MCF 10A (cell line): ENCODE measurements around the gene AK5. TPM values are rescaled to one million over a fixed set of nuclear protein-coding genes. Genes with fewer than 3 reads are reported as not detected.

Source experiments
- BruUV-seq: library from RNA; stranded (reverse); fragments of 400-500 nt; replicated peaks from 2 replicates; lab custom pipeline; 2021; lab: Mats Ljungman, UMichigan
- CTCF ChIA-PET: fragments of 300-600 bp; sonication (Branson Sonifier 250); formaldehyde crosslinking; extraction: SDS; loops from one replicate; lab custom pipeline; 2021; ENCODE audit warnings: antibody characterized with exemption, inconsistent platforms; lab: Yijun Ruan, JAX
- POLR2A ChIA-PET: fragments of 300-600, 350-650 bp; sonication (Branson Sonifier 250); formaldehyde crosslinking; extraction: SDS; loops from one replicate; lab custom pipeline; 2020; ENCODE audit warnings: antibody characterized with exemption, inconsistent platforms; lab: Yijun Ruan, JAX
- DNase-seq: peaks from one replicate; pipeline ENCODE4 v3.0.0-alpha.2; 2018; ENCODE audit not compliant: unreplicated experiment
- H3K27ac Mint-ChIP-seq: one replicate; pipeline ENCODE4 v1.8.0; 2022; ENCODE audit warnings: mild to moderate bottlenecking, low read depth, mixed read lengths; ENCODE audit not compliant: unreplicated experiment
- H3K27me3 Mint-ChIP-seq: one replicate; pipeline ENCODE4 v1.8.0; 2022; ENCODE audit warnings: mixed read lengths; ENCODE audit not compliant: insufficient read depth, unreplicated experiment
- H3K36me3 Mint-ChIP-seq: one replicate; pipeline ENCODE4 v1.8.0; 2022; ENCODE audit warnings: mild to moderate bottlenecking, moderate library complexity, mixed read lengths; ENCODE audit not compliant: insufficient read depth, unreplicated experiment
- H3K4me1 Mint-ChIP-seq: one replicate; pipeline ENCODE4 v1.8.0; 2022; ENCODE audit warnings: mixed read lengths; ENCODE audit not compliant: insufficient read depth, unreplicated experiment
- H3K4me3 Mint-ChIP-seq: one replicate; pipeline ENCODE4 v1.8.0; 2022; ENCODE audit warnings: mild to moderate bottlenecking, moderate library complexity, mixed read lengths; ENCODE audit not compliant: unreplicated experiment
- H3K9me3 Mint-ChIP-seq: one replicate; pipeline ENCODE4 v1.8.0; 2022; ENCODE audit warnings: mixed read lengths; ENCODE audit not compliant: unreplicated experiment
- intact Hi-C: fragments of 100-400 bp; cut with micrococcal nuclease; formaldehyde crosslinking; loops from 2 replicates; pipeline ENCODE4 v1.14.1; 2022
- total RNA-seq: library from RNA; stranded (reverse); gene quantifications from 2 replicates; pipeline ENCODE4 v1.2.3, GENCODE V29; 2022
- TF ChIP-seq, protein P1 (sequence below): fragments of 200-600 bp; IDR thresholded peaks from one replicate; pipeline ENCODE4 v1.8.0; 2022; ENCODE audit warnings: antibody characterized with exemption, mild to moderate bottlenecking; ENCODE audit not compliant: unreplicated experiment

The AK5 gene
- total RNA-seq, 1 experiment from 2014 or later: not detected

DNA sequence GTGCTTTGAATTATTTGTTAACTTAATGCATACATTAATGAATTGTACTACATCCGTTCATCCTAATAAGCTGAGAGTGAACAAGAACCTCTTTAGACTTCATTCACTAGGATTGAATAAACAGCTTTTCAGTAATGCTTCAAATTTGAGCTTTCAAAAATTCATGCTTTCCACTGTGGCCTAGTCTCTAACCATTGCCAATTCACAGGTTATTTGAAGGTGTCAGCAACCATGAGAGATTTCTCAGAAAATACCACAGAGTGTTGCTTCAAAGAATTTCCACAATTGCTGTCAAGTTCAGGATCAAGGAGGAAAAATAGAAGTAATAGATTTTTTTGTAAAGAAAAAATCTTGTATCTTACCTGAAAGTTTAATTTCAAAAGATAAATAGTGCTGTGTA is 72.7 kb downstream of the AK5 start:
- H3K9me3 Mint-ChIP-seq: no peaks in the 10 kb centered on the region
- no peak overlapping the region for H3K4me3 Mint-ChIP-seq
- POLR2A ChIA-PET: interaction anchor here (0.6 kb wide), 1 partner anchor 151 kb away, joined by 4 read pairs; no protein-coding TSS in a partner anchor
- CTCF ChIA-PET: interaction anchor here (0.6 kb wide), 1 partner anchor 1526 kb away, joined by 3 read pairs; no protein-coding TSS in a partner anchor
- no TSS peak for BruUV-seq
- DNase-seq: no peak
- TF ChIP-seq, protein P1, sequence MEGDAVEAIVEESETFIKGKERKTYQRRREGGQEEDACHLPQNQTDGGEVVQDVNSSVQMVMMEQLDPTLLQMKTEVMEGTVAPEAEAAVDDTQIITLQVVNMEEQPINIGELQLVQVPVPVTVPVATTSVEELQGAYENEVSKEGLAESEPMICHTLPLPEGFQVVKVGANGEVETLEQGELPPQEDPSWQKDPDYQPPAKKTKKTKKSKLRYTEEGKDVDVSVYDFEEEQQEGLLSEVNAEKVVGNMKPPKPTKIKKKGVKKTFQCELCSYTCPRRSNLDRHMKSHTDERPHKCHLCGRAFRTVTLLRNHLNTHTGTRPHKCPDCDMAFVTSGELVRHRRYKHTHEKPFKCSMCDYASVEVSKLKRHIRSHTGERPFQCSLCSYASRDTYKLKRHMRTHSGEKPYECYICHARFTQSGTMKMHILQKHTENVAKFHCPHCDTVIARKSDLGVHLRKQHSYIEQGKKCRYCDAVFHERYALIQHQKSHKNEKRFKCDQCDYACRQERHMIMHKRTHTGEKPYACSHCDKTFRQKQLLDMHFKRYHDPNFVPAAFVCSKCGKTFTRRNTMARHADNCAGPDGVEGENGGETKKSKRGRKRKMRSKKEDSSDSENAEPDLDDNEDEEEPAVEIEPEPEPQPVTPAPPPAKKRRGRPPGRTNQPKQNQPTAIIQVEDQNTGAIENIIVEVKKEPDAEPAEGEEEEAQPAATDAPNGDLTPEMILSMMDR: no peak
- no peaks in the 10 kb centered on the region for H3K4me1 Mint-ChIP-seq
- no peaks in the 10 kb centered on the region for H3K36me3 Mint-ChIP-seq
- intact Hi-C loops: no loop called here
- H3K27me3 Mint-ChIP-seq: peaks cover 1% of the 10 kb centered on the region
- no peak overlapping the region for H3K27ac Mint-ChIP-seq

DNA sequence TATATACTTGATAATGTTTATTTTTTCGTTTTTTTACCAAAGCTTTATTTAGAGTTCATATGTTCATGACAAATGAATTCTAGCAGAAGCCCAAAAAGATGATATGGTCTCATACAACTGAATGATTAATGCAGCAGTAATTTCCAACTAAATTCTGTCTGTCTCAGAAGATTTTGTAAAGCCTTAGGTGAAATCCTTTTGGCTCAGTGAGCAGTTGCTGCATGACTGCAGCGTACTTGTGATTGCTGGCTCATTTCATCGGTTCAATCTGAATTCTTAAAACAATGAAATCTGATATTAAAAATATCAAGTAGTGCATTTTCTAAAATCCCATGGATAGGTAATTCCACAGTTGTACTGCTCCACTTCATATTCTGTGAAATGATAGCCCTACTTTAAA is 73.2 kb downstream of the AK5 start:
- no peak overlapping the region for H3K4me3 Mint-ChIP-seq
- H3K27me3 Mint-ChIP-seq: peaks cover 6% of the 10 kb centered on the region
- ChIA-PET POLR2A (interaction anchor here (0.6 kb wide), 1 partner anchor 151 kb away, joined by 4 read pairs; no protein-coding TSS in a partner anchor), CTCF (interaction anchor here (0.6 kb wide), 1 partner anchor 1527 kb away, joined by 3 read pairs; no protein-coding TSS in a partner anchor)
- intact Hi-C loops: no loop called here
- BruUV-seq: no TSS peak
- no peaks in the 10 kb centered on the region for H3K9me3 Mint-ChIP-seq
- no peaks in the 10 kb centered on the region for H3K36me3 Mint-ChIP-seq
- TF ChIP-seq, protein P1: no peak
- no peaks in the 10 kb centered on the region for H3K4me1 Mint-ChIP-seq
- H3K27ac Mint-ChIP-seq: no peak overlapping the region
- DNase-seq: no peak

DNA sequence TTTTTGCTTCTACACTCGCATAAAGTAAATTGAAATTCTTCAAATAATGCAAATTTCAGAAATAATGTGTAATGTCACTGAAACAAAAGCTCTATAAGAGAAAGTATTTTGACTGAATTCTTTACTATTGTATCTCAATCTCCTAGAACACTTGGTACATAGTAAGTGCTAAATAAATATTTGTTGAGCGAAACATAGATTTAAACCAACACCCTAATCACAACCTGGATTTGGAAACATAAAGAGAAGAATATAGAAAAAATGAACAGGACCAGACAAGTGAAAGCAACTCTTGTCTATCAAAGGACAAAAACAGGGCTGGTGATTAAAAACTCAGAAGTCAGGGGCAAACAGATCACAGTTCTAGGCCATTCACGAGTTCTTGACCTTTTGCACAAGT is 74.3 kb downstream of the AK5 start:
- DNase-seq: no peak
- H3K4me1 Mint-ChIP-seq: no peaks in the 10 kb centered on the region
- H3K36me3 Mint-ChIP-seq: no peaks in the 10 kb centered on the region
- H3K27me3 Mint-ChIP-seq: peaks cover 12% of the 10 kb centered on the region
- intact Hi-C loops: no loop called here
- no peaks in the 10 kb centered on the region for H3K9me3 Mint-ChIP-seq
- ChIA-PET CTCF (no interaction called here), POLR2A (interaction anchor here (0.7 kb wide), 1 partner anchor 28 kb away, joined by 3 read pairs; no protein-coding TSS in a partner anchor)
- no peak overlapping the region for H3K27ac Mint-ChIP-seq
- TF ChIP-seq, protein P1: no peak
- H3K4me3 Mint-ChIP-seq: no peak overlapping the region
- BruUV-seq: no TSS peak

DNA sequence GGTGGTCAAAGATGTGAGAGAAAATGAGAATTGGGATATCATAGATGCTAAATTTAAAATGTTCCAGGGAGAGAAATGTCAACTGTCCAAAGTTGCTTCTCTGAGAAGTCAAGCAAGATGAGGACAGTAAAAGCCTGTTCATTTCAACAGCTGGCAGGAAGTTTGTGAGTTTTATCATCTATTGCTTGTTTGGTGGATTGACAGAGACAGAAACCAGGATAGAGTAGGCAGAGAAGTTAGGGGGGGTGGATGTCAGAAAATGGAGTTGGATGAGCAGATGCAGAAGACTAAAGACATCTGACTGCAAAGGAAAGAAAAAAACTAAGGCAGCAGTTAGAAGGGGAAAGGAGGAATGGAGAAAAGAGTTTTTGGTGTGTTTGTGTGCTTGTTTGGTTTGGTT is 78.4 kb downstream of the AK5 start:
- CTCF ChIA-PET: no interaction called here
- no peak overlapping the region for H3K4me3 Mint-ChIP-seq

More for the DNA sequence above, 78.4 kb downstream of the AK5 start:
- peaks cover 12% of the 10 kb centered on the region for H3K27me3 Mint-ChIP-seq
- intact Hi-C loops: no loop called here
- H3K4me1 Mint-ChIP-seq: no peaks in the 10 kb centered on the region
- no TSS peak for BruUV-seq
- DNase-seq: no peak
- H3K9me3 Mint-ChIP-seq: no peaks in the 10 kb centered on the region
- POLR2A ChIA-PET: no interaction called here
- H3K27ac Mint-ChIP-seq: no peak overlapping the region
- TF ChIP-seq, protein P1: no peak
- no peaks in the 10 kb centered on the region for H3K36me3 Mint-ChIP-seq
